ENCODE measurements around the gene SNAPC4.

SNAPC4 gene

GRCh38 chr9:136367296-136368145, 32.4 kb downstream of the SNAPC4 start:
- Mint-ChIP-seq H3K36me3 (ENCODE audit: low read depth) (no peaks in the 10 kb centered on the region), H3K27ac (no peak overlapping the region), H3K4me1 (peaks cover 17% of the 10 kb centered on the region), H3K4me3 (no peak overlapping the region), H3K9me3 (no peaks in the 10 kb centered on the region), H3K27me3 (ENCODE audit: low read depth, poor library complexity) (no peaks in the 10 kb centered on the region)
- no peak for DNase-seq
- TF ChIP-seq, protein P1, sequence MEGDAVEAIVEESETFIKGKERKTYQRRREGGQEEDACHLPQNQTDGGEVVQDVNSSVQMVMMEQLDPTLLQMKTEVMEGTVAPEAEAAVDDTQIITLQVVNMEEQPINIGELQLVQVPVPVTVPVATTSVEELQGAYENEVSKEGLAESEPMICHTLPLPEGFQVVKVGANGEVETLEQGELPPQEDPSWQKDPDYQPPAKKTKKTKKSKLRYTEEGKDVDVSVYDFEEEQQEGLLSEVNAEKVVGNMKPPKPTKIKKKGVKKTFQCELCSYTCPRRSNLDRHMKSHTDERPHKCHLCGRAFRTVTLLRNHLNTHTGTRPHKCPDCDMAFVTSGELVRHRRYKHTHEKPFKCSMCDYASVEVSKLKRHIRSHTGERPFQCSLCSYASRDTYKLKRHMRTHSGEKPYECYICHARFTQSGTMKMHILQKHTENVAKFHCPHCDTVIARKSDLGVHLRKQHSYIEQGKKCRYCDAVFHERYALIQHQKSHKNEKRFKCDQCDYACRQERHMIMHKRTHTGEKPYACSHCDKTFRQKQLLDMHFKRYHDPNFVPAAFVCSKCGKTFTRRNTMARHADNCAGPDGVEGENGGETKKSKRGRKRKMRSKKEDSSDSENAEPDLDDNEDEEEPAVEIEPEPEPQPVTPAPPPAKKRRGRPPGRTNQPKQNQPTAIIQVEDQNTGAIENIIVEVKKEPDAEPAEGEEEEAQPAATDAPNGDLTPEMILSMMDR (IDR thresholded peaks at IDR 0.05) = no peak

- DNase-seq = no peak
- TF ChIP-seq, protein P1 (IDR thresholded peaks at IDR 0.05) = no peak
- H3K4me3 Mint-ChIP-seq = no peak overlapping the region
- no peaks in the 10 kb centered on the region for H3K36me3 Mint-ChIP-seq (ENCODE audit: low read depth)
- peaks cover 14% of the 10 kb centered on the region for H3K4me1 Mint-ChIP-seq
- H3K9me3 Mint-ChIP-seq = no peaks in the 10 kb centered on the region
- H3K27me3 Mint-ChIP-seq (ENCODE audit: low read depth, poor library complexity) = no peaks in the 10 kb centered on the region
- H3K27ac Mint-ChIP-seq = no peak overlapping the region
These were observed 33.1 kb downstream of the SNAPC4 start for GRCh38 chr9:136366826-136367225.

- H3K4me3 Mint-ChIP-seq = no peak overlapping the region
- peaks cover 17% of the 10 kb centered on the region for H3K4me1 Mint-ChIP-seq
- no peaks in the 10 kb centered on the region for H3K36me3 Mint-ChIP-seq (ENCODE audit: low read depth)
- no peak overlapping the region for H3K27ac Mint-ChIP-seq
- TF ChIP-seq, protein P1 (IDR thresholded peaks at IDR 0.05) = no peak
- no peak for DNase-seq
- no peaks in the 10 kb centered on the region for H3K9me3 Mint-ChIP-seq
- H3K27me3 Mint-ChIP-seq (ENCODE audit: low read depth, poor library complexity) = no peaks in the 10 kb centered on the region
These were observed 34.2 kb downstream of the SNAPC4 start for GRCh38 chr9:136365775-136366222.

DNA sequence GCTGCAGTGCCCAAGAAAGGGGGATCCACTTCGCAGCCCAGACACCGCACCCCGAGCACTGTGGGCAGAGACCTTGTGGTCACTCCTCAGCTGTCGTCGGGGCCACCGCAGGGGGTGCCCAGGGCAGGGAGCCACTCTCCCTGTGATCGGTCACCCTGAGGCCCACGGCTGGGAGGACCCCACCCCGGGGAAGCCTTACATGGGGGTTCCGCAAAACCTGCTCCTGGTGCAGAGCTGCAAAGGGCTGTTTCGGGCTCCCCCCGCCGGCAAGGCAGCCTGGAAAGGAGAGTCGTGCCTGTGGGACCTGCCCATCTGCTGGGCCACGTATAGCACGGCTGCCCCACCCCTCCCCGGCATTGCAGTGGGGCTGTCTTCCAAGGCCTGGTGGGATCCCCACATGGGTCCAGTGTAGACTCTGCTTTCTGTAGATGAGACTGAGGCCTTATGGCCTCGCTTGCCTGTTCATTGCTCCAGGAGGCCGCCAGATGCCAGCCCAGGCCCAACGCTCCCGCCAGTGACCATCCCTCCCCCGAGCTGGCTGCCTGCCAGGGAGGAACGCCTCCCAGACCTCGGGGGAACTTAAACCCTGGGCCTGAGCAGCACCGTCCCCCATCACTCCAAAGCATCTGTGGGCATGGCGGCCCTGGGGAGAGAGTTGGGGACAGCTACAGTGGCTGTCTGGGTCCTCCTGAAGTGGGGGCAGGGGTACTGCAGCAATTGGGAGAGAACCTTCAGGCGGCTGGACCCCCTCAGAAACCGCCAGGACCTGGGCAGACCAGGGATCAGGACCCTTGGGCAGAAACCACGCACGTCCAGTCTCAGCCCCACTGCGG, 34.8 kb downstream of the SNAPC4 start:
- no peak overlapping the region for H3K4me3 Mint-ChIP-seq
- no peak for DNase-seq

GRCh38 chr9:136363949-136364748, 35.8 kb downstream of the SNAPC4 start:
- no peak overlapping the region for H3K4me3 Mint-ChIP-seq
- no peak overlapping the region for H3K27ac Mint-ChIP-seq
- no peaks in the 10 kb centered on the region for H3K9me3 Mint-ChIP-seq
- H3K36me3 Mint-ChIP-seq (ENCODE audit: low read depth) = no peaks in the 10 kb centered on the region
- TF ChIP-seq, protein P1 (IDR thresholded peaks at IDR 0.05) = peak; percentile 38
- H3K27me3 Mint-ChIP-seq (ENCODE audit: low read depth, poor library complexity) = no peaks in the 10 kb centered on the region
- no peak for DNase-seq
- H3K4me1 Mint-ChIP-seq = peaks cover 19% of the 10 kb centered on the region

More for the DNA sequence above, 34.8 kb downstream of the SNAPC4 start:
- H3K4me1 Mint-ChIP-seq = peaks cover 19% of the 10 kb centered on the region
- no peaks in the 10 kb centered on the region for H3K36me3 Mint-ChIP-seq (ENCODE audit: low read depth)
- H3K9me3 Mint-ChIP-seq = no peaks in the 10 kb centered on the region
- H3K27ac Mint-ChIP-seq = no peak overlapping the region
- TF ChIP-seq, protein P1 (IDR thresholded peaks at IDR 0.05) = no peak
- no peaks in the 10 kb centered on the region for H3K27me3 Mint-ChIP-seq (ENCODE audit: low read depth, poor library complexity)
